Measurements from ENCODE around the gene IL37.

Gene IL37

DNA sequence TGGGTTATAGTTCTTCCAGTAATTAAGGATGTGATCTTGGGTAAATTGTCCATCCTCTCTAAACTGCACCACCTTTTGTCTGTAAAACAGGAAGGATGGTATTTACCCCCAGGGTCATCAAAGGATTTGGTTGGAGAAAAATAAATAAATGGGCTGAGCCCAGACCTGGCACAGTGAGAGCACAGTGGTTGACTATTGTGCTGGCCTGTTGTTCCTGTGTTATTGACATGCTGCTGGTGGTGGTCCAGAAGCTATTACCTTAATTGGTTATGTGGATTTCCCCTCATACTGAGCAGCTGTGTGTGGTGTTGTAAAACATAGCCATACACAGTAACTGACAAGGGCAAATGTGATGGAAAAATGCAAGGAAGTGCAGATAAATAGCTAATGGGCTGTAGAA is 746 bp upstream of the IL37 start:
- TF ChIP-seq, protein P1, sequence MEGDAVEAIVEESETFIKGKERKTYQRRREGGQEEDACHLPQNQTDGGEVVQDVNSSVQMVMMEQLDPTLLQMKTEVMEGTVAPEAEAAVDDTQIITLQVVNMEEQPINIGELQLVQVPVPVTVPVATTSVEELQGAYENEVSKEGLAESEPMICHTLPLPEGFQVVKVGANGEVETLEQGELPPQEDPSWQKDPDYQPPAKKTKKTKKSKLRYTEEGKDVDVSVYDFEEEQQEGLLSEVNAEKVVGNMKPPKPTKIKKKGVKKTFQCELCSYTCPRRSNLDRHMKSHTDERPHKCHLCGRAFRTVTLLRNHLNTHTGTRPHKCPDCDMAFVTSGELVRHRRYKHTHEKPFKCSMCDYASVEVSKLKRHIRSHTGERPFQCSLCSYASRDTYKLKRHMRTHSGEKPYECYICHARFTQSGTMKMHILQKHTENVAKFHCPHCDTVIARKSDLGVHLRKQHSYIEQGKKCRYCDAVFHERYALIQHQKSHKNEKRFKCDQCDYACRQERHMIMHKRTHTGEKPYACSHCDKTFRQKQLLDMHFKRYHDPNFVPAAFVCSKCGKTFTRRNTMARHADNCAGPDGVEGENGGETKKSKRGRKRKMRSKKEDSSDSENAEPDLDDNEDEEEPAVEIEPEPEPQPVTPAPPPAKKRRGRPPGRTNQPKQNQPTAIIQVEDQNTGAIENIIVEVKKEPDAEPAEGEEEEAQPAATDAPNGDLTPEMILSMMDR (conservative IDR thresholded peaks at IDR 0.05; ENCODE audit: low read depth) = no peak
- CTCF ChIA-PET = no interaction called here
- no peak overlapping the region for H3K27ac ChIP-seq
- POLR2A ChIA-PET (ENCODE audit: low non-redundant PET) = no interaction called here
- no peak for DNase-seq (ENCODE audit: low spot score)

DNA sequence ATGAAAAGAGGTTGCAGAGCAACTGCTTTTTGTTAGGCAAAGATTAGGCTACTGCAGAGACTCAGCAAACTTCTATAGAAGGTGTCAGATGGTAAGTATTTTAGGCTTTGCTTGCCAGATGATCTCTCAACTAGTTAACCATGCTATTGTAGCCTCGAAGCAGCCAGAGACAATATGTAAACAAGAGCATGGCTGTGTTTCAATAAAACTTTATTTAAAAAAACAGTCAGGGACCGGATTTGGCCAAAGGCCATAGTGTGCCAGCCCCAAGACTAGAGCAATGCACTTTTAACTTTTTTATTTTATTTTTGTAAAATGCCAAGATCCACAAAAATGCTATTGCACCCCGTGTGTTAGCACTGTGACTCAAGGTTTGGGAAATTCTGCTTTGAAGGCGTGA is 1.4 kb downstream of the IL37 start:
- CTCF ChIA-PET = no interaction called here

DNA sequence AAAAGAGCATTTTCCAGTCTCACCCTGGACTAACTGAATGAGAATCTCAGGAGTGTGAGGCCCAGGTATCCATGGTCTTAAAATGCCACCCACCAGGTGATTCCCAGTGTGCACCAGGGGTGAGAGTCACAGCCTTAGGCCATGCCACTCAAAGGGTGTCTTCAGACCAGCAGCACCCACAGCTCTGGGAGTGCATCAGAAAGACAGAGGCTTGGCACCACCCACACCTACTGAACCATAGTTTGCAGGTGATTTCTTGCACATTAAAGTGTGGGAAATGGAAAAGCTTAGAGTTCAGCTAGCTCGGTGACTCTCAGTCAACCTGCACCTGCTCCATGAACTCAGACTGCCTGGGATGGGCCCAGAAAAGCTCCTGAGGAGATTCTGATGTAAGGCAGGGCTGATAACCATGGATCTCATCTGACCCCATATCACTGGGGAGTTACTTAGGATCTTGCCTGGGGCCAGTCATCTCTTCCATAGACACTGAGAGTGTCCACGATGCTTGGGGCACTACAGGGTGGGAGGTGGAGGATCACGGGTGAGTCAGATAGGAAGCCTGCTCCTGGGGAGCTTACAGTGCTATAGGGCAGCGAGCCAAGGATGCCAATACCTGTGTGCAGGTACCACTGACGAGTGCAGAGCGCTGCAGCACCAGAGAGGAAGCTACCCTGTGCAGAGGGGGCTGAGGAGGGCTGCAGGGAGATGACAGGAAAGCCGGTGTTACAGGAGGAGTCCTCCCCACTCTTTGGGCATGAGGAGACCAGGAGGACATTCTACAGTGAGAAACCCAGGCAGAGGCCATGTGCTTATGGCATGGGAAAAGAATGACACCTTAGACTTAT is 4.6 kb downstream of the IL37 start:
- ChIA-PET POLR2A (ENCODE audit: low non-redundant PET) (interaction anchor here (0.7 kb wide), 1 partner anchor 62 kb away, joined by 3 read pairs; no protein-coding TSS in a partner anchor), CTCF (interaction anchor here (0.7 kb wide), 1 partner anchor 16 kb away, joined by 3 read pairs; no protein-coding TSS in a partner anchor)
- DNase-seq (ENCODE audit: low spot score) = no peak
- TF ChIP-seq, protein P1 (conservative IDR thresholded peaks at IDR 0.05; ENCODE audit: low read depth) = no peak
- no peak overlapping the region for H3K27ac ChIP-seq

More for the DNA sequence above, 1.4 kb downstream of the IL37 start:
- H3K27ac ChIP-seq = no peak overlapping the region
- no peak for DNase-seq (ENCODE audit: low spot score)
- POLR2A ChIA-PET (ENCODE audit: low non-redundant PET) = no interaction called here
- TF ChIP-seq, protein P1 (conservative IDR thresholded peaks at IDR 0.05; ENCODE audit: low read depth) = no peak

DNA sequence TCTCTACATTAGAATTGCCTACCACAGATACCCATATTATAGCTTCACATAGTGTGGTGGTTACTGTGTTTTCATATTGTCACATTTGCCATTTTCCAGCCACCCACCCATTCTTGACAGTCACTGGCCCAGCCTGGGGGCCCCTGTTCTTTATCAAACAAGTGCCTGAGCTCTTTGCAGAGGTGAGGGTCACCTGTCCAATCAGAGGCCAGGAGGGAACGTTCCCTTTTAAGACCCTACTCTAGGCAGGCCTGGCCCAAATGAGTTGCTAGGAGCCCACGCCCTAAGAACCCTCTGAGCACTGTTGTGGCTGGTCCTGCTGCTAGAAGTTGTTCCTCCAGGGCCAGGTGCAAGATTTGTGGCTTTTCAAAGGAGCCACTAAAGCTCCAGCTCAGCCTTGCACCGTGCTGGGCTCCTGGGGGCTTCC is 5.2 kb downstream of the IL37 start:
- TF ChIP-seq, protein P1 (conservative IDR thresholded peaks at IDR 0.05; ENCODE audit: low read depth) = no peak
- no peak for DNase-seq (ENCODE audit: low spot score)
- H3K27ac ChIP-seq = no peak overlapping the region
- CTCF ChIA-PET = no interaction called here
- POLR2A ChIA-PET (ENCODE audit: low non-redundant PET) = no interaction called here

DNA sequence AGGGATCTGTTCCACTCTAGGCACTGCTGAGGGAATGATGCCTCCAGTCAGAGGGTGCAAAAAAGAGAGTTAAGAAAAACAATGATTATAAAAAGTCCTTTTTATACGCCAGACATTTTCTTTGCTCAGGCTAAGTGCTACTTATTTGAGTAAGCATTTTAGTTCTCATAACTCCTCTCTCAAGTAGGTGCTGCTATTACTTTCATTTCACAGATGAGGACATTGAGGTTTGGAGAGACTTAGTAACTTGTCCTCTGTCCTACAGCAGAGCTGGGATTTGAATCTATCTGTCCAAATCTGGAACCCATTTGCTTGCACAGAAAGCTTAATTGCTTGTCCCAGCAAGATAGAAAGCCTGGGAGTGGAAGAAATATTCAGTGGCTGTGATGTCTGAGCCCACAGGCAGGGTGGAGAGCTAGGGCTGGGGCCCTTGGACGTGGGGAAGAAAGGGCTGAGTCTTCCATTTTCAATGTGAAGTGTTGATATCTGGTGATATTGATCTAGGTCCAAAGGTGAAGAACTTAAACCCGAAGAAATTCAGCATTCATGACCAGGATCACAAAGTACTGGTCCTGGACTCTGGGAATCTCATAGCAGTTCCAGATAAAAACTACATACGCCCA is 5.8 kb downstream of the IL37 start:
- no peak overlapping the region for H3K27ac ChIP-seq
- TF ChIP-seq, protein P1 (conservative IDR thresholded peaks at IDR 0.05; ENCODE audit: low read depth) = no peak
- no peak for DNase-seq (ENCODE audit: low spot score)
- POLR2A ChIA-PET (ENCODE audit: low non-redundant PET) = no interaction called here
- CTCF ChIA-PET = interaction anchor here (0.7 kb wide), 1 partner anchor 146 kb away, joined by 3 read pairs; no protein-coding TSS in a partner anchor

DNA sequence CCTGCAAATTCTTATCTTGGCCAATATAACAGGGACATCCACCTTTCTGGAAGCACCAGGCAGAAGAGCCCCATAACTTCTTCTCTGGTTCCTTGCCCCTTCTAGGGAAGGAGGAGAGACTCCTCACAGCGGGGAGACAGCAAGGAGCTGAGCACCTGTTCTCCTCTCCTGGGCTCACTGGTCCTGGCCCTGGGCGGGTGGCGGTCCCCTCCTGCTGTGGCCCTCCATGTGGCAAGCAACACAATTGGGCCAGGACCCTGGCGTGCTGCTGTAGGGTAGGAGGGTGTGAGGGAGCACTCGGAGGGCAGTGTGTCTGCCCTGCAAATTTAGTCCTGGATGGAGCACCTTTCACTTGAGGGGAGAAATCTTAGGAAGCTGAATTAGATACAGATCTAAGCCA is 6.9 kb downstream of the IL37 start:
- DNase-seq (ENCODE audit: low spot score) = no peak
- POLR2A ChIA-PET (ENCODE audit: low non-redundant PET) = no interaction called here
- TF ChIP-seq, protein P1 (conservative IDR thresholded peaks at IDR 0.05; ENCODE audit: low read depth) = no peak
- CTCF ChIA-PET = interaction anchor here (0.7 kb wide), 1 partner anchor 25 kb away, joined by 3 read pairs; no protein-coding TSS in a partner anchor
- H3K27ac ChIP-seq = no peak overlapping the region

Data from RWPE1 (cell line).